ENCODE results near the gene BSN. TPM values are rescaled to one million over a fixed set of nuclear protein-coding genes. Genes with fewer than 3 reads are reported as not detected.

Gene BSN
- total and polyA plus RNA-seq, 2 of the 4 experiments (the other 2 are of a cell fraction): under 0.01 to 0.03 TPM

DNA sequence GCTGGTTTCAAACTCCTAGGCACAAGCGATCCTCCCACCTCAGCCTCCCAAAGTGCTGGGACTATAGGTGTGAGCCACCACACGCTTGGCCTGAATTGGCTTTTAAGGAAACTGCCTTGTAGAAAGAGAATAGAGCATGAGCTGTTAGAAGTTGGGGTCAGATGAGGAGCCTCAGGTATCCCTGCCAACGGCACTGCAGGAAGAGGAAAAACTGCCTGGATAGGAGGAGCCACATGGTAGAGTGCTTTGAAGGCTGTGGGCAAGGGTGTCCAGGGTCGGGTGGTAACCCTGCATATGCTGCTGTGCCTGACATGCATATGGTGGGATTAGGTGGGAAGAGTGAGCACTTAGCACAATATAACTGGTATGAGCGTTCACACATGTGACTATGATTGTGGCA, 55.0 kb downstream of the BSN start:
- Histone ChIP-seq H4K20me1 (ENCODE audit: insufficient read depth, low read length) (no peaks in the 10 kb centered on the region; the same call in 1 of the 2 replicates), H3K56ac (ENCODE audit: extremely low read depth, insufficient read depth, low read length) (no peak overlapping the region), H3K9me1 (ENCODE audit: insufficient read depth, low read length) (peaks cover 2% of the 10 kb centered on the region; the same call in 1 of the 2 replicates), H3K4me2 (ENCODE audit: low read depth, low read length) (no peak overlapping the region), H2BK5ac (ENCODE audit: low read depth, low read length, poor library complexity, severe bottlenecking) (no peak overlapping the region), H4K5ac (ENCODE audit: low read depth, low read length) (no peak overlapping the region), H4K8ac (ENCODE audit: low read depth in 2 of 2, low read length in 2 of 2) (no peak overlapping the region), H3K79me1 (ENCODE audit: low read depth in 1 of 2, low read length in 2 of 2) (no peaks in the 10 kb centered on the region), H3K14ac (replicated peaks; ENCODE audit: low read depth, low read length) (no peak overlapping the region), H3K9me3 (ENCODE audit: control insufficient read depth, insufficient read depth, low read length) (no peaks in the 10 kb centered on the region), H3K4ac (ENCODE audit: low read depth, low read length) (no peak overlapping the region), H4K91ac (ENCODE audit: insufficient read depth, low read depth, low read length) (no peak overlapping the region), H2BK120ac (ENCODE audit: low read depth, low read length) (no peak overlapping the region), H3K27me3 (ENCODE audit: control insufficient read depth, insufficient read depth, low read length) (peaks cover 5% of the 10 kb centered on the region; the same call in 1 of the 2 replicates), H2AK9ac (replicated peaks; ENCODE audit: low read depth, low read length, poor library complexity) (no peak overlapping the region), H3K23ac (ENCODE audit: low read depth, low read length) (no peak overlapping the region), H2BK15ac (ENCODE audit: low read depth, low read length) (no peak overlapping the region), H3K27ac (ENCODE audit: insufficient read depth, low read length) (no peak overlapping the region), H3K18ac (ENCODE audit: low read depth, low read length) (no peak overlapping the region), H3K36me3 (ENCODE audit: control insufficient read depth, insufficient read depth, low read length) (no peaks in the 10 kb centered on the region), H3K9ac (ENCODE audit: low read depth, low read length) (no peak overlapping the region), H2AK5ac (ENCODE audit: low read depth, low read length) (no peak overlapping the region), H2BK20ac (ENCODE audit: low read depth, low read length) (no peak overlapping the region), H3K4me1 (ENCODE audit: control insufficient read depth, insufficient read depth, low read length) (no peaks in the 10 kb centered on the region), H2AFZ (replicated peaks; ENCODE audit: low read length, poor library complexity) (no peak overlapping the region), H3K4me3 (ENCODE audit: insufficient read depth, low read depth, low read length) (no peak overlapping the region)
- dilution Hi-C loops (cut with HindIII; ENCODE audit: low sequenced_read_pairs, unreplicated experiment): no loop called here
- no TSS peak for BruUV-seq (replicated peaks)
- ChIA-PET POLR2A (ENCODE audit: unreplicated experiment) (no interaction called here), CTCF (no interaction called here)
- DNase-seq (no peak), ATAC-seq (ENCODE audit: low read depth) (no peak)
- intact Hi-C loops (cut with micrococcal nuclease): no loop called here
- TF ChIP-seq RAD21 (IDR thresholded peaks at IDR 0.05; ENCODE audit: low read length): no peak
- TF ChIP-seq, protein P1, sequence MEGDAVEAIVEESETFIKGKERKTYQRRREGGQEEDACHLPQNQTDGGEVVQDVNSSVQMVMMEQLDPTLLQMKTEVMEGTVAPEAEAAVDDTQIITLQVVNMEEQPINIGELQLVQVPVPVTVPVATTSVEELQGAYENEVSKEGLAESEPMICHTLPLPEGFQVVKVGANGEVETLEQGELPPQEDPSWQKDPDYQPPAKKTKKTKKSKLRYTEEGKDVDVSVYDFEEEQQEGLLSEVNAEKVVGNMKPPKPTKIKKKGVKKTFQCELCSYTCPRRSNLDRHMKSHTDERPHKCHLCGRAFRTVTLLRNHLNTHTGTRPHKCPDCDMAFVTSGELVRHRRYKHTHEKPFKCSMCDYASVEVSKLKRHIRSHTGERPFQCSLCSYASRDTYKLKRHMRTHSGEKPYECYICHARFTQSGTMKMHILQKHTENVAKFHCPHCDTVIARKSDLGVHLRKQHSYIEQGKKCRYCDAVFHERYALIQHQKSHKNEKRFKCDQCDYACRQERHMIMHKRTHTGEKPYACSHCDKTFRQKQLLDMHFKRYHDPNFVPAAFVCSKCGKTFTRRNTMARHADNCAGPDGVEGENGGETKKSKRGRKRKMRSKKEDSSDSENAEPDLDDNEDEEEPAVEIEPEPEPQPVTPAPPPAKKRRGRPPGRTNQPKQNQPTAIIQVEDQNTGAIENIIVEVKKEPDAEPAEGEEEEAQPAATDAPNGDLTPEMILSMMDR (conservative IDR thresholded peaks at IDR 0.05; ENCODE audit: low read depth, low read length): no peak
- no peak for TF ChIP-seq MXI1 (IDR thresholded peaks at IDR 0.05; ENCODE audit: borderline replicate concordance, low read depth, low read length)
- no peak for TF ChIP-seq MAZ (IDR thresholded peaks at IDR 0.05; ENCODE audit: borderline replicate concordance, low read depth, low read length)
- 47% methylated on average over 3 of the region's 5 CpGs; no CpG with 5 or more reads in 1 of the 2 experiments for WGBS, 2 experiments (ENCODE audit: extremely low coverage in 2 of 2, insufficient read length in 1 of 2)
- in situ Hi-C loops (cut with MboI; ENCODE audit: low sequenced_read_pairs): no loop called here

Data from IMR-90 (cell line).